HG02884 (cell line): ENCODE data around the gene TEX29.

Experiments used
- ATAC-seq: cut with Tn5 transposase; IDR thresholded peaks from one replicate; pipeline ENCODE4 v1.9.1; 2021; ENCODE audit warnings: mild to moderate bottlenecking, moderate library complexity; ENCODE audit not compliant: unreplicated experiment

The TEX29 gene

GRCh38 chr13:111319998-111320911 lies at the start of gene TEX29:
Gene TEX29, plus strand, starts transcription at chr13:111320642. Its CDS starts 249 bp downstream, at chr13:111320891.
- ATAC-seq, result no peak

GRCh38 chr13:111270765-111271698 lies 49.4 kb upstream of the TEX29 start:
- no peak for ATAC-seq

DNA sequence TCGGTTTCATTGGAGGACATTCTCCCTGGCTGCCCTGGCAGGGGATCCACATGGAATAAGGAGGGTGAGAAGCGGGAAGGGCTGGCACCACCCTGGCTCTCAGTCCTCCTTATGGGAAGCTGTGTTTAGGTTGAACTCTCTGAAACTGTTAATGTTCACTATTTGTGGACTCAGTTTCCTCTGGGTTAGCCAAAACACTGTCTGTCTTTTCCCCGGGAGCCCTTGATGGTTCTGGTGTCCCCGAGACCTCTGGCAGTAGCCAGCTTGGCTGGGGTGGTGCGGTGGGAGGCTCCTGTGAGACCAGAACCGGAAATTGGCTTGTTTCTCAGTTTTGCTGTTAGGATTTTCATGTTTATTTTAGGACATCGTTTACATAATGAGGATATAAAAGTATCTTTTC lies 48.3 kb upstream of the TEX29 start:
- no peak for ATAC-seq

- no peak for ATAC-seq
These were observed 45.1 kb upstream of the TEX29 start for GRCh38 chr13:111275382-111275781.

DNA sequence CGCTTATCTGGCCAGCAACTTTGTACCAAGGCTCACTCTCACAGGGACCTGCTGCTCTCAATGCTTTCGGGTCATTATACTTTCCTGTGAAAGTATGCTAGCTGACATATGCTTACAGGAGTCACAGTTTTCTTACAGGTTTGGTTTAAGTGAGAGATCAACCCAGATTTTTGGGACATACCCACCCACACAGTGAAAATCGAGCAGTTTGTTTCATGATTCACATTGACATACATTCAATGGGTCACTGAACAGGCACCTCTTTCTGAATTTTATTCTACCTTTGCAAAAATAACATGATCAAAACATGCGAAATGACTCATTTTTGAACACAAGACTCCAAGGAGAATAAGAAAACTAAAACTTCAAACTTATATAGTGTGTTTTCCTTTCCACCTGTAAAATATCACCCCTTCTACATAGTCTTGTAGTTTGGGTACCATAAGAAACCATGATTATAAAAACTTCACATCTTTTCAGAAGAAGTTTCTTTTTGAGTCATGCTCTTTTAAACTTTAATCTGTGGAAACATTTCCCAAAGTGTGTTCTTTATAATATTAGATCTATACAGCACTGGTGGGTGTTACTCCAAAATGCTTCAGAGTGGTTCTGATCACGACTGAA lies 44.3 kb upstream of the TEX29 start:
- no peak for ATAC-seq

DNA sequence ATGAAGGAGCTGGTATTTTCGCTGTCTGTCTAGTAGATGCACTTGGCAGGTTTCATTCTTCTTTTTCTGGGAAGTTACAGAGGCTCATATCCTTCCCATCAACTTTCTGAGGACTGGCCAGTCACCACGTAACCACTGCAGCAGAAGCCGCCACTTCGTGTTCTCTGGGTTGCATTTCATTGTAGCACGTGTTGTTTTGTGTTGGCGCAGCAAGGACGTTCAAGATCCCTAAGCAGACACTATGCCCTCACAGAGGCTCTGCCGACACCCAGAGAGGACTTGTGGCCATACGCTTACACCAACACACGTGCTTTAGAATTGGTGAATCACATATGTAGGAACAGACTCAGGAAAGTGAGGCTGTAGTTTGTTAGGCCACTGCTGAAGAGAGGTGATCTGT lies 42.2 kb upstream of the TEX29 start:
- no peak for ATAC-seq

GRCh38 chr13:111278743-111279652 lies 41.4 kb upstream of the TEX29 start:
- ATAC-seq, result no peak

GRCh38 chr13:111280226-111280625 lies 40.2 kb upstream of the TEX29 start:
- ATAC-seq, result no peak

GRCh38 chr13:111280681-111281585 lies 39.5 kb upstream of the TEX29 start:
- ATAC-seq, result no peak

- no peak for ATAC-seq
These were observed 38.6 kb upstream of the TEX29 start for GRCh38 chr13:111281751-111282311.

DNA sequence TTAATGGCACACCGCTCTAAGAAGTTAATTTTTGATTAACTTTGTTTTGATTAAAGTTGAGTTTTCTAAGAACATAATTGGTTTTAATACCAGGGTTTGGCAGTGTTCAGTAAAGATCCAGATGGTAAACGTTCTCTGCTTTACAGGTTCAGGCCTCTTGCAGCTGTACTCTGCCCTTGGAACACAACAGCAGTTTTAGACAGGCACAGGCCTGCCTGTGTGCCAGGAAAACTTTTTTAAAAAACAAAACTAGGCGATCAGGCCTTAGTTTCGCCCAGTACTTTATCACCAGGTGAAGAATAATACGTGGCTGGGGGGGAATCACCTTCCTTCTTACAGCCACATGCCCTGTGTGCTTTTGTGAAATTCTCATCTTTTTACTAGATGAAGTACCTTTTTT lies 38.0 kb upstream of the TEX29 start:
- ATAC-seq, result no peak

- no peak for ATAC-seq
These were observed 37.4 kb upstream of the TEX29 start for GRCh38 chr13:111282997-111283396.

GRCh38 chr13:111283457-111283856 lies 37.0 kb upstream of the TEX29 start:
- ATAC-seq, result no peak

GRCh38 chr13:111283991-111284390 lies 36.5 kb upstream of the TEX29 start:
- ATAC-seq, result no peak

GRCh38 chr13:111284565-111284964 lies 35.9 kb upstream of the TEX29 start:
- ATAC-seq, result no peak

GRCh38 chr13:111286162-111286561 lies 34.3 kb upstream of the TEX29 start:
- ATAC-seq, result no peak

GRCh38 chr13:111286749-111287148 lies 33.7 kb upstream of the TEX29 start:
- ATAC-seq, result no peak

DNA sequence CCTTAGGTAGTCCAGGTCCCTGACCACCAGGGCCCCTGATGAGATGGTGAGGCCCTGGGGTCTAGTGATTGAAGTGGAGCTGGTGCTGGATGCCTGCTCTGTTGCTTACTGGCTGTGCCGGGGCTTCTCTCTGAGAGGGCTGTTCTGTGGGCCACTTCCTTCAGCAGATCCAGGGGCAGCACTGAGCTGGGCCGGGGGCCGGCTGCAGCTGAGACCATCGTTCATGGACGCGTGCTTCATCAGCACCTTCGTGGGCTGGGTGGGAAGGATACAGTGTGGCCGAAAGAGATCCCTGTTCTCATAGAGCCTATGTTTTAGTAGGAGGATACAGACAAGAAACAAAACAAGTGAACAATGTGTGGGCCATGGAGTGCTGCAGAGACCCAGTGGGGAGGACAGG lies 33.2 kb upstream of the TEX29 start:
- ATAC-seq, result no peak

GRCh38 chr13:111288276-111288675 lies 32.2 kb upstream of the TEX29 start:
- ATAC-seq, result no peak
